ENCODE data around the gene POLR2E.

The POLR2E gene

DNA sequence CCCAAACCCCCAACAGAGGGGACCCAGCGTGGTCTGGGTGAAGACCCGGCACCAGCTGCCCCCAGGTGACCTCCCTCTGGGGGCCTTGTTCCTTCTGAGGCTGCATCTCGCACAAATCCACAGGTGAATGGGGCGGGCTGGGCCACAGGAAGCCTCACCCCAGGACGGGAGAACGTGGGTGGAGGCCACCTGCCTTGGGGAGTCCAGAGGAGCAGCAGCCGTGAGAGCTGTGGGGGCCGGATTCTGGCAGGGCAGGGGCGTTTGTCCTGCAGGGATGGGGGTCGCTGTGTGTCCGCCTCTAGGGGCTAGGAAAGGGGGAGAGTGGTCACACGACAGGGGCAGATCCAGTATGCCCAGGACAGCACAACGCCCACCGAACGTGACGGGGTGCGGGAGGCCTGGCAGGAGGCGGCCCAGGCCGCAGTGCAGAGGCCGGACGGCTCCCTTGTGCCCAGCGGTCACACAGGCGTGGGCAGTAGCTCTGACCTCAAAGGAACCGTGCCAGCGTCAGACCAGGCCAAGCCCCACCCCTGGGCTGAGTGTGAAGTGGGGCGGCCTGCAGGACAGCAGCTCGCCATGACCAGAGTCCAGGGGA, 6.7 kb downstream of the POLR2E start:
- TF ChIP-seq REST (IDR thresholded peaks at IDR 0.05; ENCODE audit: insufficient read depth in 1 of 2, low read depth in 2 of 2, low read length in 2 of 2) = no peak
- no peak for TF ChIP-seq SIN3A (IDR thresholded peaks at IDR 0.05; ENCODE audit: borderline replicate concordance, insufficient read depth, low read length)
- no peak for TF ChIP-seq TAF1 (IDR thresholded peaks at IDR 0.05; ENCODE audit: borderline replicate concordance, insufficient read depth, low read length)
- no peak for TF ChIP-seq FOXP2 (optimal IDR thresholded peaks at IDR 0.05; ENCODE audit: borderline replicate concordance, extremely low read depth, extremely low read length, insufficient read depth)
- no peak for TF ChIP-seq POLR2AphosphoS5 (IDR thresholded peaks at IDR 0.05; ENCODE audit: low read depth, low read length)

- no peak for TF ChIP-seq REST (IDR thresholded peaks at IDR 0.05; ENCODE audit: insufficient read depth in 1 of 2, low read depth in 2 of 2, low read length in 2 of 2)
- no peak for TF ChIP-seq SIN3A (IDR thresholded peaks at IDR 0.05; ENCODE audit: borderline replicate concordance, insufficient read depth, low read length)
- no peak for TF ChIP-seq FOXP2 (optimal IDR thresholded peaks at IDR 0.05; ENCODE audit: borderline replicate concordance, extremely low read depth, extremely low read length, insufficient read depth)
Observed at GRCh38 chr19:1087813-1088415, 7.3 kb downstream of the POLR2E start.

DNA sequence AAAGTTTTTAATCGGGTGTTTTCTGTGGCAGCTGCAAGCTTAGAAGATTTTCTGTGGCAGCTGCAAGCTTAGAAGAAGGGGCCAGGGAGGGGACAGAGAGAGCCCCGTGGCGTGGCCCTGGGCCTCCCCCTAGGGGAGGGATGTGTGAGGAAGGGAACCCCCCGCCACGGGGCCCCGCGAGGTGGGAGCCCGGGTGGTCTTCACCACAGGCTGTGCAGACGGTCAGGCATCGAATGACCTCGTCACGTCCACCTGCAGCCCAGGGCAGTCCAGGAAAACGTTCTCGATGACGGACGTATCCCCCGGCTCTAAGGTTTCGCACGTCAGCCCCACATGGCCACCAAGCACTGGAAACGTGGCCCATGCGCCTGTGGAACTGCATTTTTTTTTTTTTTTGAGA, 8.6 kb downstream of the POLR2E start:
- TF ChIP-seq REST (IDR thresholded peaks at IDR 0.05; ENCODE audit: insufficient read depth in 1 of 2, low read depth in 2 of 2, low read length in 2 of 2) = no peak
- TF ChIP-seq POLR2AphosphoS5 (IDR thresholded peaks at IDR 0.05; ENCODE audit: low read depth, low read length) = no peak
- no peak for TF ChIP-seq SIN3A (IDR thresholded peaks at IDR 0.05; ENCODE audit: borderline replicate concordance, insufficient read depth, low read length)
- no peak for TF ChIP-seq TAF1 (IDR thresholded peaks at IDR 0.05; ENCODE audit: borderline replicate concordance, insufficient read depth, low read length)
- no peak for TF ChIP-seq FOXP2 (optimal IDR thresholded peaks at IDR 0.05; ENCODE audit: borderline replicate concordance, extremely low read depth, extremely low read length, insufficient read depth)

DNA sequence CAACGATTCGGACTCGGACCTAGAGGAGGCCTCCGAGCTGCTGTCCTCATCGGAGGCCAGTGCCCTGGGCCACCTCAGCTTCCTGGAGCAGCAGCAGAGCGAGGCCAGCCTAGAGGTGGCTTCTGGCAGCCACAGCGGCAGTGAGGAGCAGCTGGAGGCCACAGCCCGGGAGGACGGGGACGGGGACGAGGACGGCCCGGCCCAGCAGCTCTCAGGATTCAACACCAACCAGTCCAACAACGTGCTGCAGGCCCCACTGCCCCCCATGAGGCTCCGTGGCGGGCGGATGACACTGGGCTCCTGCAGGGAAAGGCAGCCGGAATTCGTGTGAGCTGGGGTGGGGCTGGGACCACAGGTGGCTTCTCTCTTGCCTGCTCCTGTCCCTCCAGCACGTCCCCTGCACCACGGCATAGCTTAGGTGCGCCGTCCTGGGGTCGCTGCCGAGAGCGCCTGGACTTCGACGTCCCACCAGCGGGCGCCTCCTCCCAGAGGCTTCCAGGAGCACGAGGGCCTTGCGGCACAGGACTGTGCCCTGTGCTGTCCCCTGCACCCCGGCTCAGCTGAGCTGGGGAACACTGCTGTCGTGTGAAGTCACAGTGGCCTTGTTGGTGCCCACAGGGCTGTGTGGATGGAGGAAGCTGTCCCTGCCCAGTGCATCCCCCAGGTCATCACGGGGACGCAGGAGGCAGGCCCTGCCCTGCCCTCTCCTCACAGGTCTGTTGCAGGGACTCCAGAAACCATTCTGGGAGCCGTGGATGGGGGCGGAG, 9.3 kb downstream of the POLR2E start:
- TF ChIP-seq SIN3A (IDR thresholded peaks at IDR 0.05; ENCODE audit: borderline replicate concordance, insufficient read depth, low read length) = no peak

- TF ChIP-seq POLR2AphosphoS5 (IDR thresholded peaks at IDR 0.05; ENCODE audit: low read depth, low read length) (no peak), TAF1 (IDR thresholded peaks at IDR 0.05; ENCODE audit: borderline replicate concordance, insufficient read depth, low read length) (no peak), SIN3A (IDR thresholded peaks at IDR 0.05; ENCODE audit: borderline replicate concordance, insufficient read depth, low read length) (no peak)
Observed at GRCh38 chr19:1085053-1085658, 10.0 kb downstream of the POLR2E start.
